Brain microvascular endothelial cell (primary cell): ENCODE results near the gene NFKBIE.

Experiments
- DNase-seq: peaks from one replicate; pipeline ENCODE4 v3.0.0-alpha.2; 2020
- H3K27ac ChIP-seq: fragments of 250-450 bp; sonication (Bioruptor Pico); 2 replicates; pipeline ENCODE4 v1.5.1; 2020; ENCODE audit warnings: mild to moderate bottlenecking, moderate library complexity
- H3K27me3 ChIP-seq: fragments of 250-450 bp; sonication (Bioruptor Pico); replicated peaks from 2 replicates; pipeline ENCODE4 v1.5.1; 2020; ENCODE audit warnings: mild to moderate bottlenecking
- H3K36me3 ChIP-seq: fragments of 250-450 bp; sonication (Bioruptor Pico); replicated peaks from 2 replicates; pipeline ENCODE4 v1.5.1; 2020; ENCODE audit warnings: mild to moderate bottlenecking
- H3K4me3 ChIP-seq: 2 replicates; pipeline ENCODE4 v1.5.1; 2011; ENCODE audit warnings: low read depth, mild to moderate bottlenecking, control low read depth, low read length, moderate library complexity
- CTCF ChIP-seq: IDR thresholded peaks from 2 replicates; pipeline ENCODE4 v1.5.1; 2011; ENCODE audit warnings: low read depth, mild to moderate bottlenecking, moderate library complexity, low read length, control low read depth, inconsistent platforms; ENCODE audit errors: missing control alignments
- in situ Hi-C: cut with HindIII; loops from 2 replicates; pipeline ENCODE4 v1.10.0; 2017; ENCODE audit warnings: low sequenced_read_pairs, low pct_ligation_motif_present

The NFKBIE gene

GRCh38 chr6:44269178-44269920, 4.0 kb upstream of the NFKBIE start:
- TF ChIP-seq CTCF: no peak
- Histone ChIP-seq H3K27ac (no peak overlapping the region), H3K27me3 (peaks cover 37% of the 10 kb centered on the region), H3K36me3 (no peaks in the 10 kb centered on the region), H3K4me3 (no peak overlapping the region)
- DNase-seq: no peak
- in situ Hi-C loops: no loop called here

- Histone ChIP-seq H3K27ac (no peak overlapping the region), H3K36me3 (no peaks in the 10 kb centered on the region), H3K27me3 (peaks cover 35% of the 10 kb centered on the region), H3K4me3 (no peak overlapping the region)
- TF ChIP-seq CTCF: peak; percentile 98
- in situ Hi-C loops: no loop called here
- DNase-seq: peak; percentile 29
Observed at GRCh38 chr6:44268095-44268628, 2.8 kb upstream of the NFKBIE start.

DNA sequence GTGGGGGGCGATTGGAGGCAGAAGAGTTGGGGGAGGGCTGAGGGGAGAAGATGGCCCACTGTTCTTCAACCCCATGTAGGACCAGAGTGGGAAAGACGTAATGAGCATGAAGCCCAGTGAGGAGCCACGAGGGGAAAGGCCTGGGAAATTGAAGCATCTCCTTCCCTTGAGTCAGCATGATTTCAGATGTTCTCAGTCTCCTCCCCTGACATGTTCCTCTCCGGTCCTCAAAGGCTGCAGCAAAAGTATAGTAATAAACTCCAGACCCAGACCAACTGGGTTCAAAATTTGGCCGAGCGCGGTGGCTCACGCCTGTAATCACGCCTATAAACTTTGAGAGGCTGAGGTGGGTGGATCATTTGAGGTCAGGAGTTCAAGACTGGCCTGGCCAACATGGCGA, 1.9 kb upstream of the NFKBIE start:
- TF ChIP-seq CTCF: no peak
- in situ Hi-C loops: no loop called here
- DNase-seq: no peak
- no peak overlapping the region for H3K27ac ChIP-seq
- no peak overlapping the region for H3K4me3 ChIP-seq
- H3K36me3 ChIP-seq: no peaks in the 10 kb centered on the region
- H3K27me3 ChIP-seq: peaks cover 28% of the 10 kb centered on the region

DNA sequence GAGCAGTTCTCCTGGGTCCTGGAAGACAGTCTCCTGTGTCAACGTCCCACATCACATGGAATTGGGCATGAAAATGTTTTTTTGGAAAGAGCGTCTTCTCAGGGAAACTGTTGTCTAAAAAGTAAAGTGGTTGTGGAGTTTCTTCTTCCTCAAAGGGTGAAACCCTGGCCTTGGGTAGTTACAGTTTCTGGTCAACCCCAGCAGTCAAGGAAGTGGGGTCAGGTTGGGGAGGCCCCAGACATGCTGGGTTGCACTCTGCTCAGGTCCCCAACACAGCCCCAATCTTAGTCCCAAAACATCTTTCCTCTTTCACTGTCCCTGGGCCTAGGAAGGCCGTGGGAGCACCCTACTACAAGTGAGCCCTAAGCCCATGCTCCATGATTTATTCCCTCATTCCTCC, 996 bp upstream of the NFKBIE start:
- Histone ChIP-seq H3K36me3 (no peaks in the 10 kb centered on the region), H3K27ac (no peak overlapping the region), H3K27me3 (peaks cover 22% of the 10 kb centered on the region), H3K4me3 (no peak overlapping the region)
- in situ Hi-C loops: no loop called here
- no peak for TF ChIP-seq CTCF
- no peak for DNase-seq

GRCh38 chr6:44265722-44266233, 427 bp upstream of the NFKBIE start:
- H3K4me3 ChIP-seq: no peak overlapping the region
- H3K36me3 ChIP-seq: no peaks in the 10 kb centered on the region
- H3K27ac ChIP-seq: no peak overlapping the region
- peaks cover 19% of the 10 kb centered on the region for H3K27me3 ChIP-seq
- no peak for TF ChIP-seq CTCF
- no peak for DNase-seq
- in situ Hi-C loops: no loop called here
